ENCODE results near the gene CENPF.
"Not testable (repeated sequence)": the region's sequence is repeated elsewhere in the genome, so short reads cannot be mapped to it uniquely, and the experiment has no call there.

CENPF gene

GRCh38 chr1:214603819-214604252, 841 bp downstream of the CENPF start:
- Mint-ChIP-seq H3K36me3 (peaks cover 20% of the 10 kb centered on the region), H3K27ac (peak overlapping the region; percentile 86), H3K4me1 (peaks cover 13% of the 10 kb centered on the region), H3K9me3 (no peaks in the 10 kb centered on the region), H3K4me3 (peak overlapping the region; percentile 90)
- DNase-seq (ENCODE audit: low spot score in 2 of 2) = no peak
- no peak for ATAC-seq

GRCh38 chr1:214604523-214604922, 1.5 kb downstream of the CENPF start:
- peaks cover 3% of the 10 kb centered on the region for H3K9me3 Mint-ChIP-seq
- no peak for ATAC-seq
- no peak for DNase-seq (ENCODE audit: low spot score in 2 of 2)
- peaks cover 20% of the 10 kb centered on the region for H3K36me3 Mint-ChIP-seq
- peak overlapping the region; percentile 90 for H3K4me3 Mint-ChIP-seq
- H3K4me1 Mint-ChIP-seq = peaks cover 13% of the 10 kb centered on the region
- peak overlapping the region; percentile 86 for H3K27ac Mint-ChIP-seq

GRCh38 chr1:214605484-214605883, 2.5 kb downstream of the CENPF start:
- Mint-ChIP-seq H3K36me3 (peaks cover 20% of the 10 kb centered on the region), H3K4me1 (peaks cover 13% of the 10 kb centered on the region)
- not testable (repeated sequence) for ATAC-seq; H3K4me3 Mint-ChIP-seq; H3K27ac Mint-ChIP-seq; DNase-seq (ENCODE audit: low spot score in 2 of 2); H3K9me3 Mint-ChIP-seq

- DNase-seq (ENCODE audit: low spot score in 2 of 2); H3K27ac Mint-ChIP-seq; H3K9me3 Mint-ChIP-seq; ATAC-seq; H3K4me3 Mint-ChIP-seq: not testable (repeated sequence)
- peaks cover 20% of the 10 kb centered on the region for H3K36me3 Mint-ChIP-seq
- H3K4me1 Mint-ChIP-seq = peaks cover 13% of the 10 kb centered on the region
Measured at GRCh38 chr1:214605933-214606925, 3.2 kb downstream of the CENPF start.

- not testable (repeated sequence) for ATAC-seq
Measured at GRCh38 chr1:214607492-214608215, 4.7 kb downstream of the CENPF start.

GRCh38 chr1:214608216-214608783, 5.3 kb downstream of the CENPF start:
- DNase-seq (ENCODE audit: low spot score in 2 of 2); H3K27ac Mint-ChIP-seq; ATAC-seq; H3K4me3 Mint-ChIP-seq; H3K9me3 Mint-ChIP-seq: not testable (repeated sequence)
- Mint-ChIP-seq H3K4me1 (peaks cover 13% of the 10 kb centered on the region), H3K36me3 (peaks cover 13% of the 10 kb centered on the region)

More at GRCh38 chr1:214607492-214608215, 4.7 kb downstream of the CENPF start:
- not testable (repeated sequence) for H3K9me3 Mint-ChIP-seq; H3K4me3 Mint-ChIP-seq; DNase-seq (ENCODE audit: low spot score in 2 of 2); H3K27ac Mint-ChIP-seq
- Mint-ChIP-seq H3K36me3 (peaks cover 19% of the 10 kb centered on the region), H3K4me1 (peaks cover 13% of the 10 kb centered on the region)

GRCh38 chr1:214608817-214609216, 5.8 kb downstream of the CENPF start:
- not testable (repeated sequence) for H3K4me3 Mint-ChIP-seq; DNase-seq (ENCODE audit: low spot score in 2 of 2); H3K27ac Mint-ChIP-seq; ATAC-seq; H3K36me3 Mint-ChIP-seq; H3K9me3 Mint-ChIP-seq; H3K4me1 Mint-ChIP-seq

- Mint-ChIP-seq H3K36me3 (peaks cover 6% of the 10 kb centered on the region), H3K27ac (no peak overlapping the region), H3K9me3 (peaks cover 5% of the 10 kb centered on the region), H3K4me3 (no peak overlapping the region), H3K4me1 (peaks cover under 1% of the 10 kb centered on the region)
- no peak for DNase-seq (ENCODE audit: low spot score in 2 of 2)
- ATAC-seq = no peak
Measured at GRCh38 chr1:214609692-214610091, 6.7 kb downstream of the CENPF start.

- not testable (repeated sequence) for H3K4me3 Mint-ChIP-seq; H3K4me1 Mint-ChIP-seq; DNase-seq (ENCODE audit: low spot score in 2 of 2); H3K36me3 Mint-ChIP-seq; H3K27ac Mint-ChIP-seq; ATAC-seq; H3K9me3 Mint-ChIP-seq
Measured at GRCh38 chr1:214610136-214610535, 7.1 kb downstream of the CENPF start.

- Mint-ChIP-seq H3K9me3 (no peaks in the 10 kb centered on the region), H3K27ac (no peak overlapping the region), H3K4me1 (no peaks in the 10 kb centered on the region), H3K4me3 (no peak overlapping the region), H3K36me3 (no peaks in the 10 kb centered on the region)
- no peak for ATAC-seq
- no peak for DNase-seq (ENCODE audit: low spot score in 2 of 2)
Measured at GRCh38 chr1:214615109-214615508, 12.1 kb downstream of the CENPF start.

GRCh38 chr1:214615871-214616270, 12.9 kb downstream of the CENPF start:
- no peaks in the 10 kb centered on the region for H3K4me1 Mint-ChIP-seq
- H3K9me3 Mint-ChIP-seq = no peaks in the 10 kb centered on the region
- H3K36me3 Mint-ChIP-seq = no peaks in the 10 kb centered on the region
- no peak overlapping the region for H3K4me3 Mint-ChIP-seq
- H3K27ac Mint-ChIP-seq = no peak overlapping the region
- DNase-seq (ENCODE audit: low spot score in 2 of 2) = no peak
- ATAC-seq = no peak

GRCh38 chr1:214617246-214617645, 14.3 kb downstream of the CENPF start:
- no peaks in the 10 kb centered on the region for H3K4me1 Mint-ChIP-seq
- ATAC-seq = no peak

GRCh38 chr1:214617843-214618242, 14.8 kb downstream of the CENPF start:
- Mint-ChIP-seq H3K27ac (no peak overlapping the region), H3K36me3 (peaks cover 11% of the 10 kb centered on the region), H3K4me1 (no peaks in the 10 kb centered on the region), H3K4me3 (no peak overlapping the region), H3K9me3 (no peaks in the 10 kb centered on the region)
- ATAC-seq (no peak), DNase-seq (ENCODE audit: low spot score in 2 of 2) (no peak)

More at GRCh38 chr1:214617246-214617645, 14.3 kb downstream of the CENPF start:
- no peak for DNase-seq (ENCODE audit: low spot score in 2 of 2)
- Mint-ChIP-seq H3K9me3 (no peaks in the 10 kb centered on the region), H3K4me3 (no peak overlapping the region), H3K36me3 (peaks cover 11% of the 10 kb centered on the region), H3K27ac (no peak overlapping the region)

GRCh38 chr1:214621236-214621635, 18.2 kb downstream of the CENPF start:
- H3K9me3 Mint-ChIP-seq = no peaks in the 10 kb centered on the region

GRCh38 chr1:214623430-214623829, 20.4 kb downstream of the CENPF start:
- DNase-seq (ENCODE audit: low spot score in 2 of 2) (no peak), ATAC-seq (peak; percentile 44)
- peaks cover 16% of the 10 kb centered on the region for H3K36me3 Mint-ChIP-seq
- H3K9me3 Mint-ChIP-seq = no peaks in the 10 kb centered on the region
- no peak overlapping the region for H3K4me3 Mint-ChIP-seq
- H3K4me1 Mint-ChIP-seq = no peaks in the 10 kb centered on the region
- no peak overlapping the region for H3K27ac Mint-ChIP-seq

More at GRCh38 chr1:214621236-214621635, 18.2 kb downstream of the CENPF start:
- peaks cover 16% of the 10 kb centered on the region for H3K36me3 Mint-ChIP-seq
- H3K4me1 Mint-ChIP-seq = no peaks in the 10 kb centered on the region
- DNase-seq (ENCODE audit: low spot score in 2 of 2) = no peak
- no peak overlapping the region for H3K27ac Mint-ChIP-seq
- H3K4me3 Mint-ChIP-seq = no peak overlapping the region
- ATAC-seq = no peak

Data from stimulated activated effector memory CD8-positive, alpha-beta T cell treated with anti-CD3 and anti-CD28 coated beads, Interleukin-12 subunit alpha, Interleukin-12 subunit beta, amount 100 ng/mL, for 72 hours (primary cell).